ENCODE measurements around the gene KCNH5. TPM values are rescaled to one million over a fixed set of nuclear protein-coding genes. Genes with fewer than 3 reads are reported as not detected.

KCNH5 gene
- total and polyA plus RNA-seq, 2 donors (not counting 1 experiment from before 2014, with no cell fraction given), result 0.03 to 0.83 TPM

DNA sequence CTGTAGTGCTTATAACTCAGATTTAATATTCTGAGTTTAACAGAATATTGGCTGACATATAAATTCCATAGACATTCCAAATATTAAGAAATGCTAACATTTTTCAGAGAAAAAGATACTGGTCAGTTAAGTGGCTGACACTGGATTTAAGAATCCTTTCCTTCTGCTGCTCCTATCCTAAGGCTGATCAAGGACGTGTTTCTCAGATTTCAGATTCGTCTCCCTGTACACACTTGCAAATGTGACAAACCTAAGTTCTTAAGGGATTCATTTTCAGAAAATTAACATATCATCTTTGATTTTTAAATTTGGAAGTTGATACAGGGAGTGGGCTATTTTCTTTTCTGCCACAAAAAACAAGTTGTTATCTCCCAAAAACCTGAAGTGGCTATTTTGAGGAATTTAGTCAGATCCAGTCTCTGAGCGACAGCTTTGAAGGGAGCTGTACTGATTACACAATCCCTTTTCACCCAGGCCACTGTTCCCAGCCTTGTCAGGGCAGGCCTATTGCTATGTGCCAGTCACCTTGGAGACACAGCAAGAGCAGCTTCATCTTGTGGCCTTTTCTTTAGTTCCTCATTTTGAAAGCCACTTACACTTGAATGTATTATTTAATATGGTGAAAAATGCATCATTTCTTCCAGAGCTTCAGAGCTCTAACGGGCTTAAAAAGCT lies 370.6 kb downstream of the KCNH5 start:
- no peak overlapping the region for H2AFZ ChIP-seq (ENCODE audit: low read length)
- no peaks in the 10 kb centered on the region for H3K27me3 ChIP-seq (ENCODE audit: control insufficient read depth, insufficient read depth, low read length)
- no peaks in the 10 kb centered on the region for H3K9me3 ChIP-seq (ENCODE audit: control insufficient read depth, insufficient read depth, low read depth, low read length)
- H3K9ac ChIP-seq (ENCODE audit: insufficient read depth, low read length), result no peak overlapping the region
- no peak overlapping the region for H3K4me3 ChIP-seq (replicated peaks in 1 of 4; ENCODE audit: control extremely low read depth in 1 of 4, insufficient read depth in 1 of 4, low read depth in 3 of 4, low read length in 4 of 4)
- TF ChIP-seq EZH2 (IDR thresholded peaks at IDR 0.05; ENCODE audit: low read length, missing control alignments), result no peak
- TF ChIP-seq, protein P1, sequence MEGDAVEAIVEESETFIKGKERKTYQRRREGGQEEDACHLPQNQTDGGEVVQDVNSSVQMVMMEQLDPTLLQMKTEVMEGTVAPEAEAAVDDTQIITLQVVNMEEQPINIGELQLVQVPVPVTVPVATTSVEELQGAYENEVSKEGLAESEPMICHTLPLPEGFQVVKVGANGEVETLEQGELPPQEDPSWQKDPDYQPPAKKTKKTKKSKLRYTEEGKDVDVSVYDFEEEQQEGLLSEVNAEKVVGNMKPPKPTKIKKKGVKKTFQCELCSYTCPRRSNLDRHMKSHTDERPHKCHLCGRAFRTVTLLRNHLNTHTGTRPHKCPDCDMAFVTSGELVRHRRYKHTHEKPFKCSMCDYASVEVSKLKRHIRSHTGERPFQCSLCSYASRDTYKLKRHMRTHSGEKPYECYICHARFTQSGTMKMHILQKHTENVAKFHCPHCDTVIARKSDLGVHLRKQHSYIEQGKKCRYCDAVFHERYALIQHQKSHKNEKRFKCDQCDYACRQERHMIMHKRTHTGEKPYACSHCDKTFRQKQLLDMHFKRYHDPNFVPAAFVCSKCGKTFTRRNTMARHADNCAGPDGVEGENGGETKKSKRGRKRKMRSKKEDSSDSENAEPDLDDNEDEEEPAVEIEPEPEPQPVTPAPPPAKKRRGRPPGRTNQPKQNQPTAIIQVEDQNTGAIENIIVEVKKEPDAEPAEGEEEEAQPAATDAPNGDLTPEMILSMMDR (conservative IDR thresholded peaks at IDR 0.05 in 1 of 2, IDR thresholded peaks at IDR 0.05 in 1 of 2; ENCODE audit: low read depth in 1 of 2, low read length in 2 of 2), result no peak
- no peaks in the 10 kb centered on the region for H4K20me1 ChIP-seq (ENCODE audit: control insufficient read depth, extremely low read depth, insufficient read depth, low read length)
- DNase-seq (ENCODE audit: low read depth in 2 of 2), result no peak
- H3K79me2 ChIP-seq (ENCODE audit: control insufficient read depth, insufficient read depth, low read length), result no peaks in the 10 kb centered on the region
- H3K27ac ChIP-seq (ENCODE audit: insufficient read depth, low read length), result no peak overlapping the region
- no peaks in the 10 kb centered on the region for H3K36me3 ChIP-seq (ENCODE audit: control insufficient read depth, insufficient read depth, low read length)
- no peaks in the 10 kb centered on the region for H3K4me1 ChIP-seq (ENCODE audit: control insufficient read depth, extremely low read depth, insufficient read depth, low read length)
- H3K4me2 ChIP-seq (ENCODE audit: extremely low read depth, insufficient read depth, low read length), result no peak overlapping the region

DNA sequence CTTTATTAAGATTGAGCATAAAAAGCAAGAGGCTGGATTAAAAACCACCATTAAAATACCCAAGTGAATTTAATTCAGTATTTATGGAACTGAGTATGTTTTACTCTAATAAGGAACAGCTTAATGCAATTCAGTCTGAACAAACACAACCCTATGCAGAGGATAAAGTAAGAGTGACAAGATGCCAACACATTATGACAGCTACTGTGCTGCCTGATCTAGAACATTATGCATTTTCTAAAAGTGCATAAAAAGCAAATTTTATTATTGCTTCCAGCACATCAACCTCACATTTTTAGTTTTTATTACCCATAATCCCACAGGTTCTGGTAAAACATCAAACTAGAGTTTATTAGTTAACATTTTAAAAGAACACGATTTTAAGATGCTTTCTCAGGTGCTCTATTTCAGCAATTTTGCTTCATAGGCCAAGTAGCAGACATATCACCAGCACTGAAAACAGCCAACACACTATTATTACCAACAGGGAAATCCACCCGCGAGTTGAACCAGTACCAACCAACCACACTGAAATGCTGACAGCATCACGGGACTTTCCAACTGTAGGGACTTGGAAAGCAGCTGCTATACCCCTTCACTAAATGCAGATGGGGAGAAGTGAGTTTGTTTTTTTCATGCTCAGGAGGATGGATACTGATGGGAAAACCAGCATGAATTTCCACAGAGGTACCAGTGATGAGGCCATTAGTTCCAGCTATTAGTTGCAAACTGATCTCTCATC lies 372.1 kb downstream of the KCNH5 start:
- Histone ChIP-seq H3K79me2 (ENCODE audit: control insufficient read depth, insufficient read depth, low read length) (no peaks in the 10 kb centered on the region), H3K9me3 (ENCODE audit: control insufficient read depth, insufficient read depth, low read depth, low read length) (no peaks in the 10 kb centered on the region), H3K27ac (ENCODE audit: insufficient read depth, low read length) (no peak overlapping the region), H4K20me1 (ENCODE audit: control insufficient read depth, extremely low read depth, insufficient read depth, low read length) (no peaks in the 10 kb centered on the region), H3K9ac (ENCODE audit: insufficient read depth, low read length) (no peak overlapping the region), H3K36me3 (ENCODE audit: control insufficient read depth, insufficient read depth, low read length) (no peaks in the 10 kb centered on the region), H3K27me3 (ENCODE audit: control insufficient read depth, insufficient read depth, low read length) (no peaks in the 10 kb centered on the region), H3K4me2 (ENCODE audit: extremely low read depth, insufficient read depth, low read length) (no peak overlapping the region), H3K4me3 (replicated peaks in 1 of 4; ENCODE audit: control extremely low read depth in 1 of 4, insufficient read depth in 1 of 4, low read depth in 3 of 4, low read length in 4 of 4) (no peak overlapping the region), H2AFZ (ENCODE audit: low read length) (no peak overlapping the region), H3K4me1 (ENCODE audit: control insufficient read depth, extremely low read depth, insufficient read depth, low read length) (no peaks in the 10 kb centered on the region)
- TF ChIP-seq EZH2 (IDR thresholded peaks at IDR 0.05; ENCODE audit: low read length, missing control alignments), result no peak
- TF ChIP-seq, protein P1 (conservative IDR thresholded peaks at IDR 0.05 in 1 of 2, IDR thresholded peaks at IDR 0.05 in 1 of 2; ENCODE audit: low read depth in 1 of 2, low read length in 2 of 2), result no peak
- DNase-seq (ENCODE audit: low read depth in 2 of 2), result no peak

DNA sequence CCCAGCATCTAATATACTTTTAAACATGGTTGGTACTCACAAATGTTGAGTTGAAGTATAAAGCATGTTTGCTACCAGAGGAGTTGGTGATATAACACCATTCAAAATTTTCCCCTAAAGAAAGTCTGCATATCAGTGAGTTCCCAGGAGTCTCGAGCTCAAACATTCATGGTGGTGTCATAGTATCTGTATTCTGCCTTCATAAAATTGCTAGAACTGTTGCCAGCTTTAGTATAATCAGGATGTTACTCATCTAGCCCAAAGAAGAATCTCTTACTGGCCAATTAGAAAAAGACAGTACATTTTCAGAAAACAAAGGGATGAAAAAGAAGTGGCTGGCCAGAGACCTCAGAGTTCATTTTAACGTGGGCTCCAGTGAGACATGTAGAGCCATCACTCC lies 374.7 kb downstream of the KCNH5 start:
- H3K27ac ChIP-seq (ENCODE audit: insufficient read depth, low read length), result no peak overlapping the region
- DNase-seq (ENCODE audit: low read depth in 2 of 2), result peak in 1 of 2 donors; percentile 50
- no peak overlapping the region for H2AFZ ChIP-seq (ENCODE audit: low read length)
- no peak overlapping the region for H3K4me2 ChIP-seq (ENCODE audit: extremely low read depth, insufficient read depth, low read length)
- H3K27me3 ChIP-seq (ENCODE audit: control insufficient read depth, insufficient read depth, low read length), result no peaks in the 10 kb centered on the region
- H4K20me1 ChIP-seq (ENCODE audit: control insufficient read depth, extremely low read depth, insufficient read depth, low read length), result no peaks in the 10 kb centered on the region
- H3K9ac ChIP-seq (ENCODE audit: insufficient read depth, low read length), result no peak overlapping the region
- H3K4me1 ChIP-seq (ENCODE audit: control insufficient read depth, extremely low read depth, insufficient read depth, low read length), result no peaks in the 10 kb centered on the region
- no peaks in the 10 kb centered on the region for H3K9me3 ChIP-seq (ENCODE audit: control insufficient read depth, insufficient read depth, low read depth, low read length)
- no peak overlapping the region for H3K4me3 ChIP-seq (replicated peaks in 1 of 4; ENCODE audit: control extremely low read depth in 1 of 4, insufficient read depth in 1 of 4, low read depth in 3 of 4, low read length in 4 of 4)
- TF ChIP-seq EZH2 (IDR thresholded peaks at IDR 0.05; ENCODE audit: low read length, missing control alignments), result no peak
- TF ChIP-seq, protein P1 (conservative IDR thresholded peaks at IDR 0.05 in 1 of 2, IDR thresholded peaks at IDR 0.05 in 1 of 2; ENCODE audit: low read depth in 1 of 2, low read length in 2 of 2), result no peak
- H3K79me2 ChIP-seq (ENCODE audit: control insufficient read depth, insufficient read depth, low read length), result no peaks in the 10 kb centered on the region
- no peaks in the 10 kb centered on the region for H3K36me3 ChIP-seq (ENCODE audit: control insufficient read depth, insufficient read depth, low read length)

Measured in fibroblast of lung (primary cell).